Measurements from ENCODE around the gene DPP10.

DPP10 gene

DNA sequence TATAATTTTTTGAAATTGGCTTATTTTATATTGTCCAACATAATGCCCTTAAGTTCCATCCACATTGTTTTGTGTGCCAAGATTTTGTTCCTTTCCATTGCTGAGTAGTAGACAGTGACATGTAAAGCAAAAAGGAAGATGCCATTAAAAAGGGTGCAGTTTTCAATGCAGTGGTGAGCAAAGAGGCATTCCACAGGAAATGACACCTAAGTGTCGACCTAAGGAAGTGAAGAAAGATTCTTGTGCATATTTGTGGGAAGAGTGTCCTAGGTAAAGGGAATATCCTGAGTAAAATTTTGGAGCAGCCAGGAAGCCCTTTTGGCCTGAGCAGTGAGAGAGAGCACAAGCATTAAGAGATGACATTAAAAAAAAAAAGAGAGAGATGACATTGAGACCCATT lies 1099.9 kb downstream of the DPP10 start:
- TF ChIP-seq, protein P1, sequence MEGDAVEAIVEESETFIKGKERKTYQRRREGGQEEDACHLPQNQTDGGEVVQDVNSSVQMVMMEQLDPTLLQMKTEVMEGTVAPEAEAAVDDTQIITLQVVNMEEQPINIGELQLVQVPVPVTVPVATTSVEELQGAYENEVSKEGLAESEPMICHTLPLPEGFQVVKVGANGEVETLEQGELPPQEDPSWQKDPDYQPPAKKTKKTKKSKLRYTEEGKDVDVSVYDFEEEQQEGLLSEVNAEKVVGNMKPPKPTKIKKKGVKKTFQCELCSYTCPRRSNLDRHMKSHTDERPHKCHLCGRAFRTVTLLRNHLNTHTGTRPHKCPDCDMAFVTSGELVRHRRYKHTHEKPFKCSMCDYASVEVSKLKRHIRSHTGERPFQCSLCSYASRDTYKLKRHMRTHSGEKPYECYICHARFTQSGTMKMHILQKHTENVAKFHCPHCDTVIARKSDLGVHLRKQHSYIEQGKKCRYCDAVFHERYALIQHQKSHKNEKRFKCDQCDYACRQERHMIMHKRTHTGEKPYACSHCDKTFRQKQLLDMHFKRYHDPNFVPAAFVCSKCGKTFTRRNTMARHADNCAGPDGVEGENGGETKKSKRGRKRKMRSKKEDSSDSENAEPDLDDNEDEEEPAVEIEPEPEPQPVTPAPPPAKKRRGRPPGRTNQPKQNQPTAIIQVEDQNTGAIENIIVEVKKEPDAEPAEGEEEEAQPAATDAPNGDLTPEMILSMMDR (conservative IDR thresholded peaks at IDR 0.05; ENCODE audit: control insufficient read depth, insufficient read depth, low read depth, low read length): no peak

DNA sequence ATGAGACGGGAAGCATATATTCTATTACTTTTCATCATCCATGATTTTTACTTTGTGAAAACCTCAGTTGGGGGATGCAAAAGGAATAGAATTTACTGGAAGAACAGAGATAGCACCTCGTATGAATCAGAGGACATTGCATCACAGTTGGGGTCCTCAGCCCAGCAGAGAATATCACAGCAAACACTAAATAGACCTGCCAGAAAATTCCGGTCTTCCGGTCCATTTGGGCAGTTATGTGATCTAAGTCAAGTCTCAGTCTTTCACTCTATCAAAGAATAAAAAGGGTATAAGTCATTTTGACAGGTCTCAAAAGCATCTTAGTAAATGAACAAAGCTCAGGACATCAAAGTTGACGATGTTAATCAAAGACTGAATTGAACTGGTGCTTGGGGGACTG lies 1100.6 kb downstream of the DPP10 start:
- no peak for DNase-seq (ENCODE audit: low read depth)
- TF ChIP-seq, protein P1 (conservative IDR thresholded peaks at IDR 0.05; ENCODE audit: control insufficient read depth, insufficient read depth, low read depth, low read length): no peak
- no peak overlapping the region for H3K4me3 ChIP-seq (ENCODE audit: control insufficient read depth, low read depth, low read length)

More for the DNA sequence above, 1099.9 kb downstream of the DPP10 start:
- no peak for DNase-seq (ENCODE audit: low read depth)
- H3K4me3 ChIP-seq (ENCODE audit: control insufficient read depth, low read depth, low read length): no peak overlapping the region

DNA sequence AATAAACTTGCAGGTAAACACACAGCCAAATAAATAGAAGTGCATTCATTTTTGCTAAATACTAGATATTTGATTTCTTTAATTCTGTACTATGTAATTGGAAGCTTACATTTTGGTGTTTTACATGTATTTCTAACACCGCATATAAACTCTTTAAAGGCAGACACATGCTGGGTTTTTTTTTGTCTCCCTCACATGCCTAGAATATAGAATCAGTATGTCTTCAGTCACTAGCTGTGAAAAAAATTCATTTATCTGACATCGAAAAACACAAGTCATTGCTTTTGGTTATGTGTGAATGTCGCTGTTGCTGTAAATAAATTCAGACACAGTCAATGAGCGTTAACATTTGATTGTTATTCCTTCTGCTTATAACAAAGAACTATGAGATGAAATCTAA lies 1101.0 kb downstream of the DPP10 start:
- no peak for DNase-seq (ENCODE audit: low read depth)
- TF ChIP-seq, protein P1 (conservative IDR thresholded peaks at IDR 0.05; ENCODE audit: control insufficient read depth, insufficient read depth, low read depth, low read length): no peak
- H3K4me3 ChIP-seq (ENCODE audit: control insufficient read depth, low read depth, low read length): no peak overlapping the region

DNA sequence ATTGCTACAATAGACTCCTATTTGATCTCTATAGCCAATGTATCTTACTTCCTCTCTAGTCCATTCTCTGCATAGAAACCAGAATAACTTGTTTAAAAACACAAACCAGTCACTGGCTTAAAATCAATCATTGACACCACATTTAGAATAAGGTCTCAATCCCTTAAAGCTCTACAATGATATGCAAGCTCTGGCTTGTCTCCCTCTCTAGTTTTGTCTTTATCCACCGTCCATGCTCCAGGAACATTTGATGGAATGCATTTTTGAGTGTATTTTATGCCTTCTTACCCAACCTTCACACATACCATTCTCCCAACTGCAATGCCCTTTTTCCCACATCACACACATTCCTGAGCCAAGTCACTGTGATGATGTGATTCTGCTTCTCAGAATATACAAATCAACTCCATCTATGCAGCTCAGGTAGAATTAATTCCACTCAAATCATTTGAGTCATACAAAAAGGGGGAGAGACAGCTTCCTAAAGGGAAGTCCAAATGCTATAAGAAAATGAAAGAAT lies 1107.2 kb downstream of the DPP10 start:
- H3K4me3 ChIP-seq (ENCODE audit: control insufficient read depth, low read depth, low read length): no peak overlapping the region
- TF ChIP-seq, protein P1 (conservative IDR thresholded peaks at IDR 0.05; ENCODE audit: control insufficient read depth, insufficient read depth, low read depth, low read length): no peak
- DNase-seq (ENCODE audit: low read depth): no peak

DNA sequence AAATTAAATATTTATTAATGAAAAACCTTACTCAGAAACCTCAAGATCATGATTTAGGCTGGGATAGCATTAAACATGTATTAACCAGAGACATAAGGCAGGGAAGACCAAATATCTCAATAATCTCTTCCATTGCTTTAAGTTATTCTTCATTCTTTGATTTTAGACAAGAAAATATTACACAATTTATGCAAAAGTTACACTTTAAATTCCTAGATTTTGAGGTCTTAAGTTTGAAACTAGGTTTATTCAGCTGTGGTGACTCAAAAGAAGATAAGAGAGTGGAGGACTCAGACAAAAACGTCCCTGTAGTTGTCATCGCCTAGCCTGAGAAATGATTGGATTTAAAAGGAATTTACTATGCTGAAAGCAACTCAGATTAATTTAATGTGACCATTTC lies 1110.3 kb downstream of the DPP10 start:
- no peak for DNase-seq (ENCODE audit: low read depth)
- H3K4me3 ChIP-seq (ENCODE audit: control insufficient read depth, low read depth, low read length): no peak overlapping the region
- TF ChIP-seq, protein P1 (conservative IDR thresholded peaks at IDR 0.05; ENCODE audit: control insufficient read depth, insufficient read depth, low read depth, low read length): no peak

DNA sequence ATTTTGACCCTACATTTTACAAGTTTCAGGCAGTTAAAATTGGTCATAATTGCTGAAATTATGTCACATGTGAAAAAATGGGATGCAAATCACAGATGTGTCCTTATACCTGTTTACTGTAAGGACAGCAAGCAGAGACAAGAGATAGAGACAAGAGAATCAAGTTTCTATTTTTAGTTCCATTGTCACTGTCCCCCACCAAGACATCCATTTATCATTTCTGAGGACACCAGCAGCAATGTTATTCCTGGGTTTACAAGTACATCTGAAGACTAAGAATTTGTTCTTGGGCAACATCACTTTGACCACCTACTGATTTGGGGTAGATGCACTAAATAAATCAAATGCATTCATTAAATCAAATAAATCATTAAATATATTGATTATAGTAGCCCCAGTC lies 1111.7 kb downstream of the DPP10 start:
- no peak for DNase-seq (ENCODE audit: low read depth)
- TF ChIP-seq, protein P1 (conservative IDR thresholded peaks at IDR 0.05; ENCODE audit: control insufficient read depth, insufficient read depth, low read depth, low read length): no peak
- H3K4me3 ChIP-seq (ENCODE audit: control insufficient read depth, low read depth, low read length): no peak overlapping the region

DNA sequence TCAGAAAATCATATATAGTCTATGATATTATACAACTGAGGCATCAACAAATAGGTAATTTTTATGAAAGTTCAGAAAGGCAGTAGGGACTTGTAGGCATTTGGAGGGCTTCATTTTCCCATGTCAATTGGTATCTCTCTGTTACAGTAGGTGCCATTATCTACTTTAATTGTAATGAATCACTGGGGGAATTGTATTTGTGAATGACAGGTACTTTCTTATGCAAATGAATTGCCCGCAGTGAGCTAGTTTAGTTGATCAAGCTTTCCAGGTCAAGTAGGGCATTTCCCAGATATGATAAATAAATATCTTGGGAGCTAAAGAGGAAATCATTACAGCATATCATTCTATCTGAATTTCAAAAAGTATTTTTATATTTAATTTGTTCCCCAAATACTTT lies 1116.3 kb downstream of the DPP10 start:
- no peak overlapping the region for H3K4me3 ChIP-seq (ENCODE audit: control insufficient read depth, low read depth, low read length)
- DNase-seq (ENCODE audit: low read depth): no peak
- TF ChIP-seq, protein P1 (conservative IDR thresholded peaks at IDR 0.05; ENCODE audit: control insufficient read depth, insufficient read depth, low read depth, low read length): no peak

Measured in fibroblast of mammary gland (primary cell).